Measurements from ENCODE around the gene DEGS2.
"Not testable (repeated sequence)": the region's sequence is repeated elsewhere in the genome, so short reads cannot be mapped to it uniquely, and the experiment has no call there.

The DEGS2 gene

DNA sequence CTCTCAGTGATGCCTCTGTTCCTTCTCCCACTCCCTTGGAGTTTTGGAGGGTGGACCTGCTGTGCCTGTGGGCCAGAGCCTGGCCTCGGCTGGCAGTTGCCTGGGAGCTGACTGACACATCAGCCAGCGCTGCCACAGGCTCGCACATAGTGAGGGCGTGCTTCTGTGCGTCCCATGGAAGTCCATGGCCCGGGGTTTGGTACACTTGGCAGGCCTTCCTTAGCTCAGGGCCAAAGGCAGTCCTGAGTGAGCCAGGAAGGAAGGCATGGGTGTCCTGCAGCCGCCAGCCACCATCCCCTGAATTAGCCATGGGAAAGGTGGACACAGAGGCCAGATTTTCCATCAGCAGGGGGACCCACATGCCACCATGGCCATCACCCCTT is 1.1 kb upstream of the DEGS2 start:
- H3K27me3 Mint-ChIP-seq, result no peaks in the 10 kb centered on the region
- no peaks in the 10 kb centered on the region for H3K9me3 Mint-ChIP-seq
- no peaks in the 10 kb centered on the region for H3K36me3 Mint-ChIP-seq
- H3K4me1 Mint-ChIP-seq, result peaks cover 17% of the 10 kb centered on the region
- ATAC-seq (ENCODE audit: low read depth) (no peak), DNase-seq (ENCODE audit: low spot score in 2 of 2) (no peak)
- no peak overlapping the region for H3K27ac Mint-ChIP-seq
- no peak overlapping the region for H3K4me3 Mint-ChIP-seq

DNA sequence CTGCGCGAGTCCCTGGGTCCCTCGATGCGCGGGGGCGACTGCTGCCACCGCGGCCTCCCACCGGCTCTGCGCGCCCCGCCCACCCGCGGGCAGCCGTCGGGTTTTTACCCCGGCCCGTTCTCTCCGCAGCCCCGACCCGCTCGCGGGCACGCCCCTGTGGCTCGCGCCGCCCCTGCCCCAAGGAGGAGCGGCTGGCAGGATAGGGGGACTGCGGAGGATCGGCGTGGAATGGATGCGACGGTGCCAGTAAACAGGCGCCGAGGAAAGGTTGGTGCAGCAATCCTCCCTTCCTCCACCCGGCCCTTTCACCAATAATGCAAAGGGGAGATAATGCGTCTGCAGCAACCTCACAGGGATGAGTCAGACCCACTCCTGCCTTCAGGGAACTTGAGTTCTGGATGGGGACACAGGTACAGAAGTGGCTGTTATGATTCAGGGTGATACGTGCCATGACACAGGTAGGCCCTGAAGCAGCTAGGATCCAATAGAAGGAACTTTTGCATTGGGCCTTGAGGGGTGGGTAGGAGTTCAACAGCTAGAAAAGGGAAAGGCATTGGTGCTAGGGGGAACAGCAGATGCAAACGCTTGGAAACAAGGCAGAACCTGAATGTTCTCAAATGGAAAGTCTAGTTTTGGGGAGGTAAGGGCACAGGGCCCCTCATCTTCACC is 554 bp upstream of the DEGS2 start:
- DNase-seq (ENCODE audit: low spot score in 2 of 2) (no peak), ATAC-seq (ENCODE audit: low read depth) (peak; percentile 26)
- H3K27ac Mint-ChIP-seq, result no peak overlapping the region
- H3K4me1 Mint-ChIP-seq, result peaks cover 20% of the 10 kb centered on the region
- peaks cover 3% of the 10 kb centered on the region for H3K36me3 Mint-ChIP-seq
- peaks cover 3% of the 10 kb centered on the region for H3K9me3 Mint-ChIP-seq
- H3K4me3 Mint-ChIP-seq, result peak overlapping the region; percentile 75
- no peaks in the 10 kb centered on the region for H3K27me3 Mint-ChIP-seq

DNA sequence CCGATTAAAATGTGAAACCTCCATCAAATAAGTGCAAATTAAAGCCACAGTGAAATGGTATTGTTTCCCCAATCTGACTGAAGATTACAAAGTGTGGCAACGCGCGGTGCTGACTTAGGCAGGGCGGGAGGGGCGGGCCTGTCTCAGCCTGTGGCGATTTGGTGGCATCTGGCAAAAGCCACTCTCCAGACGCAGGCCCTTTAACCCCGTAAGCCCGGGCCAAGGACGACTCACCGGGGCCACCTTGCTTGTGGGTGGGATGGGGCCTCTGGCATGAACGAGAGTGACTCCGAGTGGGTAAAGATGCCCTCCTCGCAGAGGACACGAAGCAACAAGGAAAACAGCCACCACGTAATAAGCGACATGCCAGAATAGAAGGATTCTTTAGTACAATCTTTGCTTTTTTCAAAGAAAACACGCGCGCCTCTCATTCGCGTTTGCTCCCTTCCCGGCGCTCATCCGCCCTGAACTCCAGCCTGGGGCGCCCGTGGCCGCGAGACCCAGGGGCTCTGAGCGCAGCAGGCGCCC is 815 bp downstream of the DEGS2 start:
- Mint-ChIP-seq H3K27me3 (no peaks in the 10 kb centered on the region), H3K36me3 (peaks cover 5% of the 10 kb centered on the region), H3K9me3 (peaks cover 5% of the 10 kb centered on the region), H3K4me3 (peak overlapping the region; percentile 77), H3K27ac (no peak overlapping the region), H3K4me1 (peaks cover 22% of the 10 kb centered on the region)
- DNase-seq (ENCODE audit: low spot score in 2 of 2) (peak in 1 of 2 donors; percentile 40), ATAC-seq (ENCODE audit: low read depth) (peak; percentile 17)

DNA sequence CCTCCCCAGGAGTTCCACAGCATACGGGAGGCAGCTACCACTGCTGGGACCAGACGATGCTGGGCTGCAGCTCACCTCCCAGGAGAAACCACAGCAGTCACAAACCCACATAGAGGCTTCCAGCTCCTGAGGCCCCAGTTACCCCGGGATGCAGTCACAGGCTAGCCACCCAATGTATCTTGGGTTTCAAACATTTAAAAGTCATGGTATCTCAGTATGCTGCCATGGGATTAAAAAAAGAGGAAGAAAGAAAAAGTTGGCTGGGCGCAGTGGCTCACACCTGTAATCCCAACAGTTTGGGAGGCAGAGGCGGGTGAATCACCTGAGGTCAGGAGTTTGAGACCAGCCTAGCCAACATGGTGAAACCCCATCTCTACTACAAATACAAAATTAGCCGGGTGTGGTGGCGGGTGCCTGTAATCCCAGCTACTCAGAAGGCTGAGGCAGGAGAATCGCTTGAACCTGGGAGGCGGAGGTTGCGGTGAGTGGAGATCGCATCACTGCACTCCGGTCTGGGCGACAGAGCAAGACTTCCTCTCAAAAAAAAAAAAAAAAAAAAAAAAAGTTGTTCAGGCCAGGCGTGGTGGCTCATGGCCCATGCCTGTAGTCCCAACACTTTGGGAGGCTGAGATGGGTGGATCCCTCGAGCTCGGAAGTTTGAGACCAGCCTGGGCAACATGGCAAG is 1.8 kb downstream of the DEGS2 start:
- not testable (repeated sequence) for H3K36me3 Mint-ChIP-seq; H3K27me3 Mint-ChIP-seq; H3K9me3 Mint-ChIP-seq; DNase-seq (ENCODE audit: low spot score in 2 of 2)
- Mint-ChIP-seq H3K27ac (peak overlapping the region; percentile 76), H3K4me3 (peak overlapping the region; percentile 77), H3K4me1 (peaks cover 23% of the 10 kb centered on the region)
- peak; percentile 42 for ATAC-seq (ENCODE audit: low read depth)

DNA sequence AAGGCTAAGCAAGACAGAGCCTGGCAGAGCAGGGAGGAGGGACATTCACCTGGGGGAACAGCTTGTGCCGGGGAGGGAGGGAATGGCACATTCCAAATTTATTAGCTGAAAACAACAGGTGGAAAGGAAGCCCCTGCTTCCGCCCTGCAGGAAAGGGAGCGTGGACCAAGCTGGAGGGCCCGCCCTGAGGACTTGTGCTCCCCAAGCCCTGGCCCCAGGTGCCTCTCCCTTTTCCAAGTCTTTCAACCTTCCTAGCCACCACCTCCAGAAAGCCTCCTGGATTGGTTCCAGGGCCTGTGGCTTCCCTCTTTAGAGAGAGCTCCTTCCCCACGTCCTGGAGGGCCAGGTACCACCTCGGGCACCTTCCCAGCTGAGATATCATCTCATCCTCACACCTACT is 2.7 kb downstream of the DEGS2 start:
- Mint-ChIP-seq H3K27ac (no peak overlapping the region), H3K36me3 (peaks cover 5% of the 10 kb centered on the region), H3K27me3 (no peaks in the 10 kb centered on the region), H3K4me3 (peak overlapping the region; percentile 61), H3K9me3 (peaks cover 5% of the 10 kb centered on the region), H3K4me1 (peaks cover 24% of the 10 kb centered on the region)
- DNase-seq (ENCODE audit: low spot score in 2 of 2), result no peak
- ATAC-seq (ENCODE audit: low read depth), result no peak

DNA sequence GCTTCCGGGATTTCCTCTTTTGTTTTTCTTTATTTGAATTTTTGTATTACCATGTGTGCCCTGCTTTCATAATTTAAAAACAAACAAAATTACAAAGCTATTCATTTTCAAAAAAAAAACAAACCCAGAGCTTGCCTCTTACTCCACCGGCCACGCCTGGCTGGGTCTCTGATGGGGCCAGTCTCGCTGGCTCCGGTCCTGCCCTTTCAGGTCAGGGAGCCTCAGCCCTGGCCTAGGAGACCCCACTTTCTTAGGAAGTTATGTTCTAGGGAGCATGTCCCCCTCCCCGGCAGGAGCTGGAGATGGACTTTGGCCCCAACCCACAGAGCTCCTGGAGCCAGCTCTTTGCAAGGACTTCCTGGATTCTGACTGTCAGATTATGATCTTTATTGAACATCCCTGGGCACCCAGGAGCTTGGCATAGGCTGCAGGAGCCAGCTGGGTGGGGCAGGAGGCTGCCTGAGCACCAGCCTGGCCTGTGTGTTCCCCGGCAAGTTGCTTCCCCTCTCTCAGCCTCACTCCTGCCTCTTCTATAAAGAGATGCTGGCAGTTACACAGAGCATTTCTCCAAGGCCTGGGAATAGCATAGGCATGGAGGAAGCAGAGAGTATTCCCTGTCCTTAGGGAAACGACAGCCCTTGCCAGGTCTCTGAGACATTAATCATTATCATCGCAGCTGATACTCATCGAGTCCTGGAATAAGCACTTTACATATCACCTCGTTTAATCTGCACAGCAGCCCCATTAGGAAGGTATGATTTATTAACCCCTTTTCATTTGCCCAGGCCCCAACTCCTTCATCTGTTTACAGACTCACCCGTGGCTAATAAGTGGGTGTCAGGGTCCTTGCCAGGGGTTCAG is 3.5 kb downstream of the DEGS2 start:
- ATAC-seq (ENCODE audit: low read depth) (no peak), DNase-seq (ENCODE audit: low spot score in 2 of 2) (no peak)
- peaks cover 5% of the 10 kb centered on the region for H3K36me3 Mint-ChIP-seq
- no peak overlapping the region for H3K4me3 Mint-ChIP-seq
- no peak overlapping the region for H3K27ac Mint-ChIP-seq
- H3K9me3 Mint-ChIP-seq, result peaks cover 5% of the 10 kb centered on the region
- peaks cover 29% of the 10 kb centered on the region for H3K4me1 Mint-ChIP-seq
- no peaks in the 10 kb centered on the region for H3K27me3 Mint-ChIP-seq

DNA sequence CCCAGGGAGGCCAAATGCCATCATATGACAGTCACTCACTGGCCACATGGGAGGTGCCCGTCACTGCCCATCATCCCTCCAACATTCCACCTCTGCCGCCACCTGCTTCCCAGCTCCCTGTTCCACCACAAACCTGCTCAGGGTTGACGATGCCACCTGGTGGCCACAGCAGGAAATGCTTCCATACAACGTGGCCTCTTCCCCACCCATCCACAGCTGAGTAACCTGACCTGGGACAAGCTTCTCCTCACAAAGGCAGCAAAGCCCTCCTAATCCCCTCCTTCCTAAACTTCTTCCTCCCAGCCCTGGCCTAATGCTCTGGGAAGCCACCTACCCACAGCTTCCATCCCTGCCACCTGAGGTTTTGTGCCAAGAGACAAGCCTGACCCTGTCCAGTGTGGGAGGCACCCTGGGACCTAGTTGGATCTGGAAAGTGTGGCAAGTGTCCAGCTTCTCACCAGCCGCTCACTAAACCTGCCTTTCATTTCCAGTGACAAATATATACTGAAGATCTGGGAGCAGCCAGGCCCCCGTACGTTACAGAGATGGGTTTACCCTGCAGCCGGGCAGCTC is 4.3 kb downstream of the DEGS2 start:
- Mint-ChIP-seq H3K4me3 (no peak overlapping the region), H3K4me1 (peaks cover 28% of the 10 kb centered on the region), H3K27ac (no peak overlapping the region)

DNA sequence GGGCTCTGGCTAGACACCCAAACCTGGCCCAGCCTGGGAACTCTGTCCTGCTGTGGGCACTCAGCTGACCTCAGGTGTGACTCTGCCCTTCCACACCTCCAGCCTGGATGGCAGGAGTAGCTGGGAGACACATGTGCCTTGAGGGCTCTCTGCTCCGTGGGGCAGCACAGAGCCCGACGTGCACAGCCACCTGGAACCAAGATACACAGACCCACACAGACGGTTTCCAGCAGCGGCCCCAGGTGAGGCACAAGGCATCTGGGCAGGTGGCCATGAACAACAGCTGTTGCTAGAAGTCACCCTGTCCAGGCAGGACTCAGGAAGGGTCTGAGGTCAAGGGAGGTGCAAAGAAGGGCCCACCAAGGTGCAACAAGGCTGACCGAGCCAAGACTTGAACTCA is 5.9 kb downstream of the DEGS2 start:
- Mint-ChIP-seq H3K27ac (no peak overlapping the region), H3K4me1 (peaks cover 31% of the 10 kb centered on the region), H3K27me3 (no peaks in the 10 kb centered on the region)

More for the DNA sequence above, 4.3 kb downstream of the DEGS2 start:
- ATAC-seq (ENCODE audit: low read depth), result no peak
- DNase-seq (ENCODE audit: low spot score in 2 of 2), result no peak
- Mint-ChIP-seq H3K9me3 (peaks cover 5% of the 10 kb centered on the region), H3K36me3 (peaks cover 5% of the 10 kb centered on the region), H3K27me3 (no peaks in the 10 kb centered on the region)

DNA sequence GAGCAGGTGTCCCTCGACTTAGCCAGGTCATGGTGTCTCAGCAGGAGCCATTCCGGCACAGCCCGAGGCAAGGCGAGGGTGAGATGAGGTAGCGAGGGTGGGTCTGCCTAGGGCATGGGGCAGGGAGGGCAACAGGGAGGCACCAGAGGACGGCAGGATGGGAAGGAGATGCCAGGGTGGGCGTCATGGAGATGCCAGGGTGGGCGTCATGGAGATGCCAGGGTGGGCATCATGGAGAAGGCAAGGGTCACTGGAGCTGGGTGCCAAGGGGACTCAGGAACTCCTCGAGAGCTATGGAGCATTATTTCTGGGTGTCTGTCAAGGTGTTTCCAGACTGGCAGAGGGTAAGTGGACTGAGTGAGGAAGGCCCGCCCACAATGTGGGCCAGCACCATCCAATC is 7.4 kb downstream of the DEGS2 start:
- peaks cover 8% of the 10 kb centered on the region for H3K36me3 Mint-ChIP-seq
- H3K27me3 Mint-ChIP-seq, result no peaks in the 10 kb centered on the region
- DNase-seq (ENCODE audit: low spot score in 2 of 2) (no peak), ATAC-seq (ENCODE audit: low read depth) (no peak)
- H3K4me3 Mint-ChIP-seq, result no peak overlapping the region
- peaks cover 5% of the 10 kb centered on the region for H3K9me3 Mint-ChIP-seq
- H3K4me1 Mint-ChIP-seq, result peaks cover 37% of the 10 kb centered on the region
- no peak overlapping the region for H3K27ac Mint-ChIP-seq

More for the DNA sequence above, 5.9 kb downstream of the DEGS2 start:
- H3K36me3 Mint-ChIP-seq, result peaks cover 8% of the 10 kb centered on the region
- no peak overlapping the region for H3K4me3 Mint-ChIP-seq
- DNase-seq (ENCODE audit: low spot score in 2 of 2), result no peak
- no peak for ATAC-seq (ENCODE audit: low read depth)
- peaks cover 5% of the 10 kb centered on the region for H3K9me3 Mint-ChIP-seq

DNA sequence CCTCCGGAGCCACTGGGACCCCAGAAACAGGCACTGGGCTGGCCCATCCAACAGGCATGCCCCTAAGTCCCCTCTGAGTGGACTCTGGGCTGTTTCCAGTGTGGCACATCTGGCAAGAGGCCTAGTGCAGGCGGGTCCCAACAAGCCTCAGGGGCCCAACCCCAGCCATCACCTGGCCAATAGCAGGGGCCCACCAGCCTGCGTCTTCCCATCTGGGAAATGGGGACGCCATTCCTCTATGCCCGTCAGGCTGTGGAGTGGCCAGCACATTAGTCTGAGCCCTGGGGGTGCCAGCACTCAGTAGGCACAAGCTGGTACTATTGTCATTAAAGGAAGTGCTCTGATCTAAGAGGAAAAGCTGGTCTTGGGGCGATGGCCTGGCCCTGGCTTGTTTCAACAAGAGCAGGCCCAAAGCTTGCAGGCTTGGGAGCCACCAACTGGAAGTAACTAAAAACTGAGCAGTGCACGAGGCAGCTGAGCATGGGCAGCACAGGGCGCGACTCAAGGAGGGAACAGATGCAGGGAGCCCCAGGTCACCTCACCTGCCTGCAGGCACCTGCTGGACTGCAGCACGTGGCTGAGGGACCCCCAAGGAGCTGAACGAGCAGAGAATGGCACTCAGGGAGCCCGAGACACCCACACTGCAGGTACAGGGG is 8.4 kb downstream of the DEGS2 start:
- no peak overlapping the region for H3K4me3 Mint-ChIP-seq
- H3K36me3 Mint-ChIP-seq, result peaks cover 8% of the 10 kb centered on the region
- ATAC-seq (ENCODE audit: low read depth), result no peak
- H3K27me3 Mint-ChIP-seq, result no peaks in the 10 kb centered on the region
- peak overlapping the region; percentile 57 for H3K27ac Mint-ChIP-seq
- H3K9me3 Mint-ChIP-seq, result peaks cover 5% of the 10 kb centered on the region
- DNase-seq (ENCODE audit: low spot score in 2 of 2), result no peak
- H3K4me1 Mint-ChIP-seq, result peaks cover 34% of the 10 kb centered on the region

DNA sequence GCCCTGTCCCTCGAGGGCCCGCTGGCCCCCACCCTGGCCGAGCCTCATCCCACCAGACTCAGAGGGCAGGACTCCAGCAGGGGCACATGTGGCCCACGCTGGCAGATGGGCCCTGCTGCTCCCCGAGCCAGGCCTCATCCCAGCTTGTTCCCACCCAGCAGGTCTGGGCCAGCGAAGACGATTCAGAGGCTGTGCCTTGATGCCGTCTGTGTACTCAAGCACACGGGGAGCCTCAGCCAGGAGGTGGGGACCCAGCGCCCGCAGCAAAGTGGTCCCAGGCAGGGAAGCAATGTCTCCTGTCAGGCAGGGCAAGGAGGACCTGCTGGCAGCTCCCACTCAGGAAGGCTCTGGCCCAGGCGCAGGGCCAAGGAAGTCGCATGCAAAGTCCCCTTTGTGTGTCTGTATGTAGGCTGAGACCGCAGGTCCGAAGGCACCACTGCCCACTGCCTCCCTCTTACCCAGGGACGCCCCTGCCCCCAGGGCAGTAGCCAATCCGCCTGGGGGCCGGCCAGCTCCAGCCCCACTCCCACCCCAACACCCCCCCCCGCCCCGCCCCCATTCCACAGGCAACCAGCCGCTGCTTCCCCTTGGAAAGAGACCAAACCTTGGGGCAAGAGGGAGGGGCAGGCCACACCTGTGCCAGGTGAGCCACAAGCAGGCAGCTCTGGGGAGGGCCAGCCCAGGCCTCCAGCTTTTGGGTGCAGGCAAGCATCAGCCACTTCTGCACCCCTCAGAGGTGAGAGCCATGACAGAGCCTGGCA is 9.4 kb downstream of the DEGS2 start:
- no peak overlapping the region for H3K27ac Mint-ChIP-seq
- H3K4me3 Mint-ChIP-seq, result no peak overlapping the region
- DNase-seq (ENCODE audit: low spot score in 2 of 2) (no peak), ATAC-seq (ENCODE audit: low read depth) (no peak)
- H3K4me1 Mint-ChIP-seq, result peaks cover 34% of the 10 kb centered on the region
- peaks cover 5% of the 10 kb centered on the region for H3K36me3 Mint-ChIP-seq
- no peaks in the 10 kb centered on the region for H3K27me3 Mint-ChIP-seq
- peaks cover 2% of the 10 kb centered on the region for H3K9me3 Mint-ChIP-seq

DNA sequence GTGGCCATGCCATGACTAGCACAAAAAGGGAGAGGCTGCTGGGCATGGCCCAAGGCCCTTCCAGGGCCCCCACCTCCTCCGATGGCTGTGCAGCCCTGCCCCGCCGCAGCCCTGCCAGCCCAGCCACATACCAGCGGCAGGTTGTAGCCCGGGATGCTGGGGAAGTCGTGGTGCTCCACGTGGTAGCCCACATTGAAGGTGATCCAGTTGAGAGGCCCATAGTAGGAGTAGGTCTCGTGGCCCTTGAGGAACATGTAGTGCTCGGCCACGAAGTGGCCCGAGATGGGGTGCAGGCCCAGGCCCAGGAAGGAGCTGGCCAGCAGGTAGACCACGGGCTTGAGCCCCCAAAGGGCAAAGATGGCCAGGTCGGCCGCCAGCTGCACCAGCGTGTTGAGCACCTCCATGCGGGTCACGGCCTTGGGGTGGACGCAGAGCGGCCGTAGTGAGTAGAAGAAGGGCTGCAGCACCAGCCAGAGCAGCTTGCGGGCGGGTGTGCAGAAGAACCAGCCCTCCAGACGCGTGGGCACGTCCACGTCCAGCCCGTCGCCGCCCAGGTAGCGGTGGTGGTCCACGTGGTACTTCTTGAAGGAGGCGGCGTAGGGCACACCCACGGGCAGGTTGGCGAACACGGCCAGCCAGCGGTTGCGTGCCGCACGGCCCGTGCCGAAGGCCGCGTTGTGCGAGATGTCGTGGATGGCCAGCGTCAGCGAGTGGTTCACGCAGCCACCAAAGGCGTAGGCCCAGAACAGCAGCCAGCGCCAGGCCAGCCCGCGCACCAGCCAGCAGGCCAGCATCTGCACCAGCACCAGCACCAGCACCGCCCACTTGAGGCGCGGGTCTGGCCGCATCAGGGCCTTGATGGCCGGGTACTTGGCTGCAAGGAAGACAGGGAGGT is 10.4 kb downstream of the DEGS2 start:
- peaks cover 32% of the 10 kb centered on the region for H3K4me1 Mint-ChIP-seq
- no peak overlapping the region for H3K4me3 Mint-ChIP-seq
- H3K27ac Mint-ChIP-seq, result peak overlapping the region; percentile 90

More for the DNA sequence above, 10.4 kb downstream of the DEGS2 start:
- ATAC-seq (ENCODE audit: low read depth) (no peak), DNase-seq (ENCODE audit: low spot score in 2 of 2) (no peak)
- Mint-ChIP-seq H3K27me3 (no peaks in the 10 kb centered on the region), H3K9me3 (no peaks in the 10 kb centered on the region), H3K36me3 (peaks cover 3% of the 10 kb centered on the region)
